ENCODE results near the gene HOXA3. TPM values are rescaled to one million over a fixed set of nuclear protein-coding genes. Genes with fewer than 3 reads are reported as not detected.

HOXA3 gene
- total and polyA plus RNA-seq, 2 donors (not counting 1 experiment from before 2014, with no cell fraction given): 0.68 to 1.5 TPM

GRCh38 chr7:27122077-27122910 lies 30.1 kb downstream of the HOXA3 start:
- H3K79me2 ChIP-seq (ENCODE audit: control insufficient read depth, insufficient read depth, low read length): peaks cover 35% of the 10 kb centered on the region
- DNase-seq (ENCODE audit: low read depth in 2 of 2): peak; percentile 41 to 42
- TF ChIP-seq EZH2 (IDR thresholded peaks at IDR 0.05; ENCODE audit: low read length, missing control alignments): no peak
- peak overlapping the region; percentile 90 for H3K4me2 ChIP-seq (ENCODE audit: extremely low read depth, insufficient read depth, low read length)
- H4K20me1 ChIP-seq (ENCODE audit: control insufficient read depth, extremely low read depth, insufficient read depth, low read length): no peaks in the 10 kb centered on the region
- H3K27me3 ChIP-seq (ENCODE audit: control insufficient read depth, insufficient read depth, low read length): no peaks in the 10 kb centered on the region
- peak overlapping the region; percentile 35 for H3K9ac ChIP-seq (ENCODE audit: insufficient read depth, low read length)
- peak overlapping the region; percentile 35 to 57 (median 41) for H3K4me3 ChIP-seq (replicated peaks in 1 of 4; ENCODE audit: control extremely low read depth in 1 of 4, insufficient read depth in 1 of 4, low read depth in 3 of 4, low read length in 4 of 4)
- no peaks in the 10 kb centered on the region for H3K9me3 ChIP-seq (ENCODE audit: control insufficient read depth, insufficient read depth, low read depth, low read length)
- no peaks in the 10 kb centered on the region for H3K36me3 ChIP-seq (ENCODE audit: control insufficient read depth, insufficient read depth, low read length)
- no peak overlapping the region for H2AFZ ChIP-seq (ENCODE audit: low read length)
- H3K4me1 ChIP-seq (ENCODE audit: control insufficient read depth, extremely low read depth, insufficient read depth, low read length): peaks cover 27% of the 10 kb centered on the region
- H3K27ac ChIP-seq (ENCODE audit: insufficient read depth, low read length): peak overlapping the region; percentile 74

- Histone ChIP-seq H3K9me3 (ENCODE audit: control insufficient read depth, insufficient read depth, low read depth, low read length) (no peaks in the 10 kb centered on the region), H3K27me3 (ENCODE audit: control insufficient read depth, insufficient read depth, low read length) (no peaks in the 10 kb centered on the region), H3K36me3 (ENCODE audit: control insufficient read depth, insufficient read depth, low read length) (no peaks in the 10 kb centered on the region), H3K4me1 (ENCODE audit: control insufficient read depth, extremely low read depth, insufficient read depth, low read length) (peaks cover 27% of the 10 kb centered on the region), H3K4me3 (replicated peaks in 1 of 4; ENCODE audit: control extremely low read depth in 1 of 4, insufficient read depth in 1 of 4, low read depth in 3 of 4, low read length in 4 of 4) (peak overlapping the region; percentile 35 to 57 (median 41)), H2AFZ (ENCODE audit: low read length) (no peak overlapping the region), H4K20me1 (ENCODE audit: control insufficient read depth, extremely low read depth, insufficient read depth, low read length) (no peaks in the 10 kb centered on the region), H3K79me2 (ENCODE audit: control insufficient read depth, insufficient read depth, low read length) (peaks cover 41% of the 10 kb centered on the region), H3K9ac (ENCODE audit: insufficient read depth, low read length) (no peak overlapping the region), H3K27ac (ENCODE audit: insufficient read depth, low read length) (peak overlapping the region; percentile 74), H3K4me2 (ENCODE audit: extremely low read depth, insufficient read depth, low read length) (peak overlapping the region; percentile 90)
- DNase-seq (ENCODE audit: low read depth in 2 of 2): peak in 1 of 2 donors; percentile 32
- TF ChIP-seq EZH2 (IDR thresholded peaks at IDR 0.05; ENCODE audit: low read length, missing control alignments): no peak
- TF ChIP-seq CTCF (conservative IDR thresholded peaks at IDR 0.05 in 1 of 2, IDR thresholded peaks at IDR 0.05 in 1 of 2; ENCODE audit: low read depth in 1 of 2, low read length in 2 of 2): no peak
Observed at GRCh38 chr7:27121684-27122076, 30.7 kb downstream of the HOXA3 start.

GRCh38 chr7:27119412-27119911 lies 32.9 kb downstream of the HOXA3 start:
- no peak overlapping the region for H3K4me2 ChIP-seq (ENCODE audit: extremely low read depth, insufficient read depth, low read length)
- no peaks in the 10 kb centered on the region for H4K20me1 ChIP-seq (ENCODE audit: control insufficient read depth, extremely low read depth, insufficient read depth, low read length)
- H3K9ac ChIP-seq (ENCODE audit: insufficient read depth, low read length): no peak overlapping the region
- H3K9me3 ChIP-seq (ENCODE audit: control insufficient read depth, insufficient read depth, low read depth, low read length): no peaks in the 10 kb centered on the region
- no peak overlapping the region for H2AFZ ChIP-seq (ENCODE audit: low read length)
- no peaks in the 10 kb centered on the region for H3K27me3 ChIP-seq (ENCODE audit: control insufficient read depth, insufficient read depth, low read length)
- peak overlapping the region in 1 of 4 experiments; percentile 92 for H3K4me3 ChIP-seq (replicated peaks in 1 of 4; ENCODE audit: control extremely low read depth in 1 of 4, insufficient read depth in 1 of 4, low read depth in 3 of 4, low read length in 4 of 4)
- peaks cover 28% of the 10 kb centered on the region for H3K4me1 ChIP-seq (ENCODE audit: control insufficient read depth, extremely low read depth, insufficient read depth, low read length)
- no peak overlapping the region for H3K27ac ChIP-seq (ENCODE audit: insufficient read depth, low read length)
- DNase-seq (ENCODE audit: low read depth in 2 of 2): peak in 1 of 2 donors; percentile 18
- H3K36me3 ChIP-seq (ENCODE audit: control insufficient read depth, insufficient read depth, low read length): no peaks in the 10 kb centered on the region
- peaks cover 59% of the 10 kb centered on the region for H3K79me2 ChIP-seq (ENCODE audit: control insufficient read depth, insufficient read depth, low read length)
- TF ChIP-seq CTCF (conservative IDR thresholded peaks at IDR 0.05 in 1 of 2, IDR thresholded peaks at IDR 0.05 in 1 of 2; ENCODE audit: low read depth in 1 of 2, low read length in 2 of 2) (no peak), EZH2 (IDR thresholded peaks at IDR 0.05; ENCODE audit: low read length, missing control alignments) (no peak)

All from fibroblast of lung (primary cell).